Measurements from ENCODE around the gene PRLH.
A peak's percentile ranks its signal among the peaks of the same experiment; 100 is the strongest.

PRLH gene

GRCh38 chr2:237565974-237566373, 400 bp upstream of the PRLH start:
- DNase-seq (ENCODE audit: low read depth), result no peak

- DNase-seq (ENCODE audit: low read depth), result no peak
Measured at GRCh38 chr2:237567276-237568029, 1.1 kb downstream of the PRLH start.

GRCh38 chr2:237568121-237568660, 1.8 kb downstream of the PRLH start:
- DNase-seq (ENCODE audit: low read depth), result no peak

GRCh38 chr2:237569041-237569440, 2.7 kb downstream of the PRLH start:
- DNase-seq (ENCODE audit: low read depth), result no peak

GRCh38 chr2:237569896-237570295, 3.5 kb downstream of the PRLH start:
- no peak for DNase-seq (ENCODE audit: low read depth)

GRCh38 chr2:237570776-237571335, 4.5 kb downstream of the PRLH start:
- no peak for DNase-seq (ENCODE audit: low read depth)

GRCh38 chr2:237571551-237571950, 5.2 kb downstream of the PRLH start:
- DNase-seq (ENCODE audit: low read depth), result no peak

- DNase-seq (ENCODE audit: low read depth), result peak; percentile 80
Measured at GRCh38 chr2:237572021-237572741, 5.8 kb downstream of the PRLH start.

GRCh38 chr2:237572742-237573101, 6.3 kb downstream of the PRLH start:
- DNase-seq (ENCODE audit: low read depth), result no peak

- DNase-seq (ENCODE audit: low read depth), result no peak
Measured at GRCh38 chr2:237573721-237574415, 7.5 kb downstream of the PRLH start.

- DNase-seq (ENCODE audit: low read depth), result no peak
Measured at GRCh38 chr2:237574467-237574866, 8.1 kb downstream of the PRLH start.

- no peak for DNase-seq (ENCODE audit: low read depth)
Measured at GRCh38 chr2:237574894-237575868, 8.8 kb downstream of the PRLH start.

GRCh38 chr2:237575869-237576862, 9.8 kb downstream of the PRLH start:
- DNase-seq (ENCODE audit: low read depth), result no peak

GRCh38 chr2:237576974-237577373, 10.6 kb downstream of the PRLH start:
- DNase-seq (ENCODE audit: low read depth), result no peak

GRCh38 chr2:237577458-237577857, 11.1 kb downstream of the PRLH start:
- DNase-seq (ENCODE audit: low read depth), result no peak

GRCh38 chr2:237577956-237578870, 11.8 kb downstream of the PRLH start:
- no peak for DNase-seq (ENCODE audit: low read depth)

- no peak for DNase-seq (ENCODE audit: low read depth)
Measured at GRCh38 chr2:237581326-237581725, 15.0 kb downstream of the PRLH start.

GRCh38 chr2:237581751-237582746, 15.7 kb downstream of the PRLH start:
- DNase-seq (ENCODE audit: low read depth), result peak; percentile 10

All from stimulated activated CD8-positive, alpha-beta memory T cell treated with anti-CD3 and anti-CD28 coated beads, Interleukin-15, amount 100 ng/mL, for 1 hour (primary cell).